Stomach smooth muscle (tissue), 2 donors: Measurements from ENCODE around the gene TMEM59.
A peak's percentile ranks its signal among the peaks of the same experiment; 100 is the strongest.

Experiments used
- H3K27ac ChIP-seq: one replicate; pipeline ENCODE4 v1.7.0; 2013; ENCODE audit warnings: mild to moderate bottlenecking, low read length, inconsistent platforms
- H3K27me3 ChIP-seq, 2 donors: one replicate each; pipeline ENCODE4 v1.7.0; 2013; ENCODE audit warnings: low read length in 2 of 2; ENCODE audit not compliant: insufficient read depth in 2 of 2, control insufficient read depth in 1 of 2
- H3K36me3 ChIP-seq, 2 donors: one replicate each; pipeline ENCODE4 v1.7.0; 2013; ENCODE audit warnings: low read length in 2 of 2; ENCODE audit not compliant: control insufficient read depth in 2 of 2, insufficient read depth in 2 of 2
- H3K4me1 ChIP-seq: one replicate; pipeline ENCODE4 v1.7.0; 2013; ENCODE audit warnings: low read length; ENCODE audit not compliant: control insufficient read depth, insufficient read depth
- H3K4me3 ChIP-seq, 2 donors: one replicate each; pipeline ENCODE4 v1.7.0; 2013; ENCODE audit warnings: low read length in 2 of 2
- H3K9ac ChIP-seq, 2 donors: one replicate each; pipeline ENCODE4 v1.7.0; 2013; ENCODE audit warnings: low read length in 2 of 2, mild to moderate bottlenecking in 1 of 2
- H3K9me3 ChIP-seq, 2 donors: one replicate each; pipeline ENCODE4 v1.7.0; 2013; ENCODE audit warnings: low read length in 2 of 2; ENCODE audit not compliant: control insufficient read depth in 2 of 2
- donor health status: healthy.
- donor health status: Pancreatic carcinoma.

The TMEM59 gene

DNA sequence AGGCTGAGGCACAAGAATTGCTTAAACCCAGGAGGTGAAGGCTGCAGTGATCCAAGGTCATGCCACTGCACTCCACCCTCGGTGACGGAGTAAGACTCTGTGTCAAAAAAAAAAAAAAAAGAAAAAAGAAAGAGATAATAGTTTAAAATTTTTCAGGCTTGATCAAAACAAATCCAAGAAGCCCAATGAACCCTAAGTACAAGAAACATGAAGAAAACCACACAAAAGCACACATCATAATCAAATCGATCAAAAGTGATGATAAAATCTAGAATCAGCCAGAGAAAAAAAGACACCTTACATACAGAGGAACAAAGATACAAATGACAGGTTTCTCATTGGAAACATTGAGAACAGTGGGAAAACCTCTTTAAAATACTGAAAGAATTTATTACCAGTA is 66.5 kb downstream of the TMEM59 start:
- H3K27me3 ChIP-seq: no peaks in the 10 kb centered on the region
- H3K9me3 ChIP-seq: no peaks in the 10 kb centered on the region
- H3K27ac ChIP-seq: no peak overlapping the region
- H3K9ac ChIP-seq: no peak overlapping the region
- H3K36me3 ChIP-seq: no peaks in the 10 kb centered on the region
- peaks cover 3% of the 10 kb centered on the region for H3K4me1 ChIP-seq
- no peak overlapping the region for H3K4me3 ChIP-seq

DNA sequence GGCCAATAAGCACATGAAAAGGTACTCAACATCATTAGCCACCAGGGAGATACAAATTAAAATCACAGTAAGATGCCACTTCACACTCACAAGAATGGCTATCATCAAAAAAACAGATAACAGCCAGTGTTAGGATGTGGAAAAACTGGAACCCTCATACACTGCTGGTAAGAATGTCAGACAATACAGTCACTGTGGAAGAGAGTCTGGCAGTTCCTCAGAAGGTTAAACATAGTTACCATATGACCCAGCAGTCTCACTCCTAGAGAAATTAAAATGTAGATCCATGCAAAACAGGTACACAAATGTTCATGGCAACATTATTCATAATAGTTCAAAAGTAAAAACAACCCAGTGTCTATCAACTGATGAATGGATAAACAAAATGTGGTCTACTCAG is 68.3 kb downstream of the TMEM59 start:
- Histone ChIP-seq H3K27me3 (no peaks in the 10 kb centered on the region), H3K9ac (no peak overlapping the region), H3K27ac (no peak overlapping the region), H3K9me3 (no peaks in the 10 kb centered on the region), H3K4me1 (peaks cover 3% of the 10 kb centered on the region), H3K4me3 (no peak overlapping the region), H3K36me3 (no peaks in the 10 kb centered on the region)

DNA sequence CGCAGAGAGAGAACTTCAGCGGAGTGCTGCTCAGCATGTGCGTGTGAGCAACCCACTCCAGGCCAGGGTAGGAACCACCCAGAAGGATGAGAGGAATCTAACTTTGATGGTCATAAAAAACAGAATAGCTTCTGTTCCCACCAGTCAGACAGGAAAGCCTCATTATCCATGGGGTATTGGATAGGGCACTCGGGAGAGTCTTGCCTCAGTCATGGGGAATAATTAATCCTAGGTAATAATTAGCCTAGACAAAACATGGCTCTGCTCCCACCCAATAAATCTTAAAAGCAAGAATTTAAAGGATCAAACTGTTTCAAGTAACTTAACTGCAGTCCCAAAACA is 70.3 kb downstream of the TMEM59 start:
- Histone ChIP-seq H3K9me3 (no peaks in the 10 kb centered on the region), H3K4me1 (peaks cover 3% of the 10 kb centered on the region), H3K9ac (peak overlapping the region; percentile 4 to 66), H3K4me3 (peak overlapping the region; percentile 55 to 76), H3K27me3 (no peaks in the 10 kb centered on the region), H3K27ac (peak overlapping the region; percentile 46), H3K36me3 (no peaks in the 10 kb centered on the region)

DNA sequence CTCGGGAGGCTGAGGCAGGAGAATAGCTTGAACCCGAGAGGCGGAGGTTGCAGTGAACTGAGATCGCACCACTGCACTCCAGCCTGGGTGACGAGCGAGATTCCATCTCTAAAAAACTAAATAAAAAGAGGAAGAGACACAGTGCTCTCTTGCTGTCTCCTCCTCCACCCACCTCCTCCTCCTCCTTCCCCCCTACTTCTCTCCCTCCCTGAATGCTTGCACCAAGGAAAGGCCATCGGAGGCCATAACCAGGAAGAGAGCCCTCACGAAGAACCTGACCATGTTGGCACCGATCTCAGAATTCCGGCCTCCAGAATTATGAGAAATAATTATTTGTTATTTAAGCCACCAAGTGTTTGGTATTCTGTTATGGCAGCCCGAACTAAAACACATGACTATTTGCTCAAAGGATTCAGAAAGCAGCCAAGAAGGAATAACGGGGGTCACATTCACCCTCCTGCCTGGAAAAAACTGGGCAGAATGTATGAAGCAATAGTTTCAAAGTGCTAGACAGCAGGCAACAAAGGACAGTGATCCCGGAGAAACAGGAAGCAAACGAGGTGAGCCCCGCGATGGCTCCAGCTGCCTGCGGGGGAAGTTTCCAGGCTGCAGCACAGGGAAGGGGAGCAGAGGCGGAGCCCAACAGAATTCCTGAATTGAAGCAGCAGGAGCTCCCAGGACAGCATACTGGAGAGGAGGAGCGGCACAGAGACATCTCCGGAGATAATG is 70.8 kb downstream of the TMEM59 start:
- Histone ChIP-seq H3K9me3 (no peaks in the 10 kb centered on the region), H3K36me3 (no peaks in the 10 kb centered on the region), H3K9ac (peak overlapping the region; percentile 4 to 66), H3K27me3 (no peaks in the 10 kb centered on the region), H3K4me3 (peak overlapping the region; percentile 55 to 76), H3K27ac (peak overlapping the region; percentile 46), H3K4me1 (peaks cover 3% of the 10 kb centered on the region)

DNA sequence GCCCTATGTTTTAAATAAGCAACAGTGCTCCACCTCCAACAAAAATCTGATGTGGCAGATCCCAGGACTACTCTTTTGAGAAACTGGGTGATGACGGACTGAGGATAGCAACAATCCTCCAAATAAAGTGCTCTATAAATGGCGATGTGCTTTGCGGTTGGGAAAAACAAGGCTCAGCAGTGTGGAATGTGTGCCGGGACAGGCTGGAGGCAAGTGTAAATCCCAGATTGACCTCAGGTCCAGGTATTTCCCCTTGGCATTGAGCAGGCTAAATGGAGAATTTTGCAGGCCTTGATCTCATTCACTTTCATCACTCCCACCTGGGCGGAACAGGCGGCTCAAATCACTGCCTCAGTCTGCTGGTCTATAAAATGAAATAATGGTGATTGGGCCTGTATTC is 71.8 kb downstream of the TMEM59 start:
- peaks cover 3% of the 10 kb centered on the region for H3K4me1 ChIP-seq
- H3K27me3 ChIP-seq: no peaks in the 10 kb centered on the region
- H3K4me3 ChIP-seq: no peak overlapping the region
- H3K9ac ChIP-seq: no peak overlapping the region
- no peaks in the 10 kb centered on the region for H3K36me3 ChIP-seq
- H3K9me3 ChIP-seq: no peaks in the 10 kb centered on the region
- H3K27ac ChIP-seq: no peak overlapping the region

DNA sequence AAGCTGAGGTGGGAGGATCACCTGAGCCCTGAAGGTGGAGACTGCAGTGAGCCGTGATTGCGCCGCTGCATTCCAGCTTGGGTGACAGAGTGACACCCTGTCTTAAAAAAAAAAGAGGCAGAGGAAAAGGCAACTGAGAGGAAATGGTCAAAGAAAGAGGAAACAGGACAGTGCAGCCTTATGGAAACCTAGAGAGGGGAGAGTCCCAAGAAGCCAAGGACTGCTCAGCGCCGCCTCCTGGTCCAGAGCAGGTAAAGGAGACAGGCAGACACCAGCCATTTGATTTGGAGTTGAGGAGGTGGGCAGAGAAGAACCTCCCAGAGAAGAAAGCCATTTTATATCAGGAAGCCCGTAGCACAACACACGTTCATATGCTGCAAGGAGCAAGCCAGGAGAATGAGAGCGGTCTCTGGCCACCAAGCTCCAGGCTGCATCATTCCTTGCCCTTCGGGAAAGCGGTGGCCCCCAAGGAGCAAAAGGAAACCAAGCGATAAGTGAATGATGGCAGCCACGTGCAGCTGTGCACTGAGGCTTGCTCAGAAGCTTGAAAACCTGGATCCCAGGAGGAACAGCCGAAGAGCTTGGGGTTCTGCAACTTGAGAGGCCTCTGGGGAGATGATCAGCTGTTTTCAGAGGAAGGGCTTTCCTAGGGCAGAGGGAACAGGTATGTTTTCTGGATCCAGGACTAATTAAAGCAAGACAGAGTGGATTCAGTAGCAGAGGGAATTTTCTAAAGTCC is 73.1 kb downstream of the TMEM59 start:
- Histone ChIP-seq H3K9me3 (no peaks in the 10 kb centered on the region), H3K9ac (no peak overlapping the region), H3K4me3 (no peak overlapping the region), H3K36me3 (no peaks in the 10 kb centered on the region), H3K4me1 (peaks cover 3% of the 10 kb centered on the region), H3K27ac (no peak overlapping the region), H3K27me3 (no peaks in the 10 kb centered on the region)
